Inferior parietal cortex (tissue), 1 donor: ENCODE data around the gene IL32.
"Not testable (repeated sequence)": the region's sequence is repeated elsewhere in the genome, so short reads cannot be mapped to it uniquely, and the experiment has no call there.

Experiments
- DNase-seq: peaks from one replicate; pipeline ENCODE4 v3.0.0-alpha.2; 2016; ENCODE audit errors: extremely low spot score

IL32 gene

GRCh38 chr16:3070608-3071111, 5.2 kb downstream of the IL32 start:
- DNase-seq: no peak

GRCh38 chr16:3071655-3072054, 6.2 kb downstream of the IL32 start:
- no peak for DNase-seq

DNA sequence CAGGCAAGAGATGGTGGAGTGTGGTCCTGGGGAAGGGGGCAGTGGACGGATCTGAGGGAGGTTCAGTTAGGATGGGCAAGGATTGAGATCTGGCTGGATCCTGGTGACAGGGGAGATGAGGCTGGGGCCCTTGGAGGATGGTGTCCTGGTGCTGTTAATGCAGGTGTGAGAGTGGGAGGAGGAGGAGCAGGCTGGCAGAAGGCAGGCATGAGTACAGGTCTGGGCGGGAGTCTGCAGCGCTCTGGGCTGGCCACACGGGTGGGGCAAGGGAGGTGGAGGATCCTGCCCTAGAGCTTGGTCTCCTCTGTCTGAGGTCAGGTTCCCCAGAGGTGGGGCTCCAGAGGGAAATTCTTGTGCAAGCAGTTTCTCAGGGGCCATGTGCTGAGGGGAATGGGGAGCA, 6.7 kb downstream of the IL32 start:
- DNase-seq: not testable (repeated sequence)

DNA sequence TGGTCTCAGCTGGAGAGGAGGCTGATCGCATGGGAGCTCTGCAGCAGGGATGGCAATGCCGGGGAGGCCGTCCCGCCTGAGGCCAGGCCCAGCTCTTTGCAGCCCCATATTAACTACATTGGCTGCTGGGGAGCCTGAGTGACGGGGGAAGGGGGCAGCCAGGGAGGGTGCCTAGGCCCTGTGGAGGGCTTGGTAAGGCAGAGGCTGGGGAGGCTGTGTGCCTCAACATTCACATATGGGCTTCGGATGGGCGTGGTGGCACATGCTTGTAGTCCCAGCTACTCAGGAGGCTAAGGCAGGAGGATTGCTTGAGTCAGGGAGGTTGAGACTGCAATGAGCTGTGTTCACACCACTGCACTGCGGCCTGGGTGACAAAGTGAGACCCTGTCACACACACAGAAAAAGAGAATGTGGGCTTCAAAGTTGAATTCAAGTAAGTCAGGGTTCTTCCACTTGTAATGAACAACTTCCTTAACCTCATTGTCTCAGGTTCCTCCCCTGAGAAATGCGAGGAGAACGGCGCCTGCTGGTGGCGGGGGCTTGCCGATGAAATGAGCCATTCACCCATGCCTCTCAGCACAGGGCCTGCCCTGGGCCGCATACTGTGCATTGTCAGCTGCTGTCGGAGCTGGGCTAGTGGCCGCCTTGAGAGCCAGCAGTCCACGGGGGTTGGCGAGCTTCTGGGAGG, 7.3 kb downstream of the IL32 start:
- DNase-seq: not testable (repeated sequence)

- no peak for DNase-seq
Measured at GRCh38 chr16:3073448-3073847, 8.0 kb downstream of the IL32 start.

- DNase-seq: no peak
Measured at GRCh38 chr16:3074860-3075522, 9.6 kb downstream of the IL32 start.

- DNase-seq: no peak
Measured at GRCh38 chr16:3075523-3075915, 10.1 kb downstream of the IL32 start.

DNA sequence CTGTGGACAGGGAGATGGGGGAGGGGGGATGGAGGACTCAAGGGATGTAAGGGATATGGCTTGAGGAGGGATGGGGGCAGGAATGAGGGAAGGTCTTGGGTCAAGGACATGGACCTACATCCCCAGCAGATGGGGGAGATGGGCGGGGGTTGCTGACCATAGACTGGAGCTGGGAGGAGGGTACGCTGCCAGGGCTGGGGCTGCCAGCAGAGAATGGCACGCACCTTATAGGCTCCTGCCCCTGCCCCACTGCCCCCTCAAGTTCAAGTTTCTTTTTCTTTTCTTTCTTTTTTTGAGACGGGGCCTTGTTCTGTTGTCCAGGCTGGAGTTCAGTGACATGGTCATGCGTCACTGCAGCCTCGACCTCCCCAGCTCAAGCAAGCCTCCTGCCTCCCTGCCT, 10.5 kb downstream of the IL32 start:
- DNase-seq: not testable (repeated sequence)

DNA sequence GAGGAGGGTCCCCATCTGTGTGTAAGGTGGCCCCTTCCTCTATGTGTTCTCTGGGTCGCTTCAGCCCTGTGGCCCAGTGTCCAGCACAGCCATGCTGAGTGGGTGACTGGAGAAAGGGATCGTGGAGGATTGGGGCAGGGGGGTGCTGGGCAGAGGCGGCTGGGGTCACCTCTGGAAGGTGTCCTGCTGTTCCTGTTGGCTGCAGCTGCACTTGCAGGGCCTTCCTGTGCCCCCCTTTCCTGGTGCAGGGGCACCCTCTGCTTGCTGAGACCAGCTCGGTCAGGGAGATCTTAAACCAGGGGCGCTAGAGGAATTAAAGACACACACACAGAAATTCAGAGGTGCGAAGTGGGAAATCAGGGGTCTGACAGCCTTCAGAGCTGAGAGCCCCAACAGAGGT, 11.1 kb downstream of the IL32 start:
- DNase-seq: no peak

DNA sequence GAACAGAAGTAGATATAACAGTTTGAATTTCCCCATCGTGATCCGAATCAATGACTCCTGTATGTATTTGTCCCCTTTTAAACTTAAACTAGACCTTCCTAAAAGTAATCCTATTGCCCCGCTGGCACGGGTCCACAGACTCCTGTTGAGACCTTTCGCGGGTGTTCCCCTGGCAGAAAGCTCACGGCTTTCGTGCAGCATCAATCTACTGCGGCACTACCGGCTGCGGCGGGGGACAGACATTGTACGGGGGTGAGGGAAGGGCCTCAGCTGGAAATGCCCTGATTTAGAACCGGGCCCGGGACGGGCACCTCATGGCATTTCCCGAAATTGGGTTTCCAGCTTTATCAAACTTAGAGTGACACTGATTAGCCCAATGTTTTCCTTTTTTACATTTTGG, 14.6 kb downstream of the IL32 start:
- DNase-seq: no peak

DNA sequence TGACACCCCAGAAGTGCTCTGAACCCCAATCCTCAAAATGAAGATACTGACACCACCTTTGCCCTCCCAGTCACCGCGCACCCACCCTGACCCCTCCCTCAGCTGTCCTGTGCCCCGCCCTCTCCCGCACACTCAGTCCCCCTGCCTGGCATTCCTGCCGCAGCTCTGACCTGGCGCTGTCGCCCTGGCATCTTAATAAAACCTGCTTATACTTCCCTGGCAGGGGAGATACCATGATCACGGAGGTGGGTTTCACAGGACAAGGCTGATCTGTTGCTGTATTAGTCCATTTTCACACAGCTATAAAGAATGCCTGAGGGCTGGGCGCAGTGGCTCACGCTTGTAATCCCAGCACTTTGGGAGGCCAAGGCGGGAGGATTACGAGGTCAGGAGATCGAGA, 16.5 kb downstream of the IL32 start:
- not testable (repeated sequence) for DNase-seq

GRCh38 chr16:3083408-3083807, 18.0 kb downstream of the IL32 start:
- not testable (repeated sequence) for DNase-seq

DNA sequence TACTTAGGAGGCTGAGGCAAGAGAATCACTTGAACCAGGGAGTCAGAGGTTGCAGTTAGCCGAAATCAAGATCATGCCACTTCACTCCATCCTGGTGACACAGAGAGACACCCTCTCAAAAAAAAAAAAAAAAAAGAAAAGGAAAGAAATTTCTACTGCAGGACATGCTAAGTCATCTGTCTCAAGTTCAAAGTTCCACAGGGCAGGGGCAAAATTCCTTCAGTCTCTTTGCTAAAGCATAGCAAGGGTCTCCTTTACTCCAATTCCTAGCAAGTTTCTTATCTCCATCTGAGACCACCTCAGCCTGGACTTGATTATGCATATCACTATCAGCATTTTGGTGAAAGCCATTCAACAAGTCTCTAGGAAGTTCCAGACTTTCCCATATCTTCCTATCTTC, 19.1 kb downstream of the IL32 start:
- no peak for DNase-seq

- no peak for DNase-seq
Measured at GRCh38 chr16:3084969-3085670, 19.7 kb downstream of the IL32 start.

- DNase-seq: no peak
Measured at GRCh38 chr16:3085868-3086595, 20.6 kb downstream of the IL32 start.

DNA sequence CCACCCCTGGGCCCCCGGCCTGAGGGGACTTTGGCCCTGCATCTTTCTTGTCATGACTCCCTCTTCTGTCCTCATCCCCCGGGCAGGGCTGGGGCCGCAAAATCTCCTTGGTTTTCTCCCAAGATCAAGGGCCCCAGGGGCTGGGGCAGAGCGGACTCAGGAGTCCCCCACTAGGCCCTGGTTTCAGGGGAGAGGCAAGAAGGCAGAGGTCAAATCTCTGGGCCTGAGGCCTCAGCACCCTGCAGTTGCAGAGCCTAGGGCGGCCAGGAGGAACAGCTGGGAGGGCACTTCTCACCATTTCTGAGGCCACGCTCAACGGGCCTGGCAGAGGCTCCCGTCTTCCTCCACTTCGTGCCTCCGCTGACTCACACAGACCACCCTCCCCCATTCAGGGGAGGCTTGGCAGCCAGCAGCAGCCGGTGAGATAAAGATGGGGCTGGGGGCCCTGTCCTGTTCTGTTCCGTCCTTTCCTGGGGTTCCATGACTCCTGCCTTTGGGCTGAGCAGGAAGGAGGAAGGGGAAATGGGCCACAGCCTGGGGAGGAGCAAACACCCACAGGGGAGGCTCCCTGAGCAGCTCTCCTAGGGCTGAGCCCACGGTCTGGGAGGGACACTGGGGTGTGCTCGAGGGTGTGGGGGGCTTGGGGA, 21.3 kb downstream of the IL32 start:
- no peak for DNase-seq

- no peak for DNase-seq
Measured at GRCh38 chr16:3087243-3088235, 22.1 kb downstream of the IL32 start.

GRCh38 chr16:3088450-3088849, 23.0 kb downstream of the IL32 start:
- DNase-seq: no peak

- DNase-seq: no peak
Measured at GRCh38 chr16:3088925-3089716, 23.7 kb downstream of the IL32 start.
